ENCODE data around the gene STX16. TPM values are rescaled to one million over a fixed set of nuclear protein-coding genes. Genes with fewer than 3 reads are reported as not detected.
A peak's percentile ranks its signal among the peaks of the same experiment; 100 is the strongest.

STX16 gene
- total RNA-seq, 1 experiment from 2014 or later: 43.7 TPM

DNA sequence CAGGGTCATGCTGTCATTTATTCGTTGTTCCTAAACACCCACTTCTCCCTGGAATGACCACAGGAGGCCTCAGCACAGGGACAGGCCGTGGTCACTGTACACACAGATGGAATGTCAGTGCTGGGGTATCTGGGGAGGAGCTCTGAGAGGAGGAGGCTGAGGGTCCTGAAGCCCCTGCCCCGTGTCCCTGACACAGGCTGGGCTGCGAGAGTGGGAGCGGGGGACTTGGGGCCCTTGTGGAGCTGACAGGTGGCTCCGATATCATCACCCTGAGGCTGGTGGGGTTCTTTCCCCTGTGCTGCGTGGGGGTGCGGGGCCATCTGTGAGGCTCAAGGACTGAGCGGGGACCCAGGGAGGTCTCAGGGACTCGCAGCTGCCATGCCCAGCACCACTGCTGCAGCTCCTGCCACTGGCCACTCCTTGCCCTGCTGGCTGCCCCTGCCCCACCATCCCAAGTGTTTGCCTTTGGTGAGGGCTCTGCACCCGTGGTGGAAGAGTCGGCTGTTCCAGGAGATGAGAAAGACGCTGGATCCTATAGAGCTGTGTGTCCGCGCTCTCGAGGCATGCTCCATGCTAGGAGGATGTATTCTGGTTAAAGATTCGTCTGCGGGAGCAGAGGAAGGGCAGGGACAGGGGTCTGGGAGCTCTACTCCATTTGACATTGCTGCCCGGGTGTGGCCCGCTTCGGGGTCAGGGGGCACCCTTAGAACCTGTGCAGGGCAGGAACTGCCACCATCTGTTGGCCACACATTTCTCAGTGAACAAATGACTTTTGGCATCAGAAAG lies 60.4 kb downstream of the STX16 start:
- in situ Hi-C loops (cut with HindIII; ENCODE audit: low pct_unique_long_range_greater_than_20kb, low sequenced_read_pairs): no loop called here

DNA sequence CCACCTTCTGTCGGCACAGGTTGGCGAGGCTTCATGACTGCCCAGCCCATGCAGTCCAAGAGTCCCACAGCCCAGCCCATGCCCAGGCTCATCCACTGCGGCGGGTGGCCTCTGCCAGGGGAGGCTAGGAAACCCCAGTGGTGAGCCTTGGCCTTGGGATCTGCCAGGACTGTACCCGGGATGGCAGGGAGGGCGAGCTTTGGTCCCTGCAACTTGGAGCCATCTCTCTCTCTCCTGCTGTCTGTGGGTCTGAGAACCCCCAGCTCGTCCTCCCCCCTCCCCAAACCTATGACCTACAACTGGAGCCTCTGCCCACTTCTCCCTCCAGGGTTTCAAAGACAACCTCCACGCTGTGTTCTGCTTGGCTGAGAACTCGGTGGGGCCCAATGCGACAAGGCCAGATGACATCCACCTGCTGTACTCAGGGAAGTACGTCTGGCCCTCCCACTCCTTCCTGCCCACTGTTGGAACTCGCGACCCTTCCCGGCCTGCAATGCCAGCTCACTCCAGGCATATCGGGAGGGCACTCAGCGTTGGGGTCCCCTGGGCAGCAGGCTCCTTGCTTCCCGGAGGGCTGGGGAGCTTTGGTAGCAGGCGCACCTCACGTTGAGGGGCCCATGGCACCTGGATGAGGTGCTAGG lies 61.2 kb downstream of the STX16 start:
- in situ Hi-C loops (cut with HindIII; ENCODE audit: low pct_unique_long_range_greater_than_20kb, low sequenced_read_pairs): no loop called here
- DNase-seq (ENCODE audit: low read depth): no peak

More for the DNA sequence above, 60.4 kb downstream of the STX16 start:
- DNase-seq (ENCODE audit: low read depth): no peak

DNA sequence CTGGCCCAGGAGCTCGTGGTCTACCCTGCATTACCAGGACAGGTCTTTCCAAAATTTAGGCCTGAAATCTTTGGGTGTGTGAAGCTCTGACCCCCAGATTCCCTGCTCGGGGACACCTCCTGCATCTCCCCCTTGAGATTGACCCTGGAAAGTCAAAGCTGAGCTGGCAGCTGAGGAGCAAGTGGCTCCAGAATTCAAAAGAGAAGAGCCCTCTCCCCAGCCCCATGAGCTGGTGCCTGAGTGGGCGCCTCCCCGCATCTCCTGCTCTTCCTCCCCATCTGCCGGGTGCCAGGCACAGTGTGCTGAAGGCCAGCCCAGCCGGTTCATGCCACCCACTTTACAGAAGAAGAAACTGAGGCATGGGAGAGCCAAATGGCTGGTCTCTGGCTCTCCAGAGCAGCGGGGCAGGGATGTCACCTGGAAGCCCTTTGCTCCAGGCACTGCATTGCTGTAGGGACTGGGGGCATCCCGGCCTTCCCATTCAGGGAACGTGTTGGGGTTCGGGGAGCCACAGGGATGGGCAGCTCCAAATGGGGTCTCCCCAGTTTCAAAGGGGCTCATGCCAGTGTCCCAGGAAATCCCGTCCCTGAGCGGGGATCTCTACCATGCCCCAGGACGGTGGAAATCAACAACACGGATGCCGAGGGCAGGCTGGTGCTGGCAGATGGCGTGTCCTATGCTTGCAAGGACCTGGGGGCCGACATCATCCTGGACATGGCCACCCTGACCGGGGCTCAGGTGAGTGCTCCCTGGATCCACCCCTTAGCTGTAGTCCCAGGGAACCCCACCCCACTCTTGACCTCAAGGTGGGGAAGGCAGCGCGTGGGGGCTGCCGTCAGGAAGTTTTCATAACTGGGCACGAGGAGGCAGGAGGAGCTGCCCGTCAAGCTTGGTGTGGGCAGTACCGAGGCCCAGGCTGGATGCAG lies 62.0 kb downstream of the STX16 start:
- in situ Hi-C loops (cut with HindIII; ENCODE audit: low pct_unique_long_range_greater_than_20kb, low sequenced_read_pairs): no loop called here
- no peak for DNase-seq (ENCODE audit: low read depth)

DNA sequence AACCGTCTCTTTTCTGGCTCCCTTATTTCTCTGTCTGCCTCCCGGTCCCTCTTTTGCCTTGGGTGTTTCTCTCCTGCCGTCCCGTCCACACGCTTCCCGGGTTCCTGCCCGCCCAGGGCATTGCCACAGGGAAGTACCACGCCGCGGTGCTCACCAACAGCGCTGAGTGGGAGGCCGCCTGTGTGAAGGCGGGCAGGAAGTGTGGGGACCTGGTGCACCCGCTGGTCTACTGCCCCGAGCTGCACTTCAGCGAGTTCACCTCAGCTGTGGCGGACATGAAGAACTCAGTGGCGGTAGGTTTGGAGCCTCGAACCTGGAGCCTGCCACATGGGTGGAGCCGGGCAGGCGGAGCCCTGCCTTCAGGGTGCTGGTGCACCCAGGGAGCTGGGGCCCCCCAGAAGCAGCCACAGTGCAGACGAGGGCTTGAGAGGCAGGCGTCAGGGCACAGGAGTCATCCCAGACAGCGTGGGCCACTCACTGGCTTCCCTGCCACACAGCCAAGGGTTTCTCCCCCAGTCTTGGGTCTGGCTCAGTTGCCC lies 62.8 kb downstream of the STX16 start:
- DNase-seq (ENCODE audit: low read depth): no peak
- in situ Hi-C loops (cut with HindIII; ENCODE audit: low pct_unique_long_range_greater_than_20kb, low sequenced_read_pairs): no loop called here

DNA sequence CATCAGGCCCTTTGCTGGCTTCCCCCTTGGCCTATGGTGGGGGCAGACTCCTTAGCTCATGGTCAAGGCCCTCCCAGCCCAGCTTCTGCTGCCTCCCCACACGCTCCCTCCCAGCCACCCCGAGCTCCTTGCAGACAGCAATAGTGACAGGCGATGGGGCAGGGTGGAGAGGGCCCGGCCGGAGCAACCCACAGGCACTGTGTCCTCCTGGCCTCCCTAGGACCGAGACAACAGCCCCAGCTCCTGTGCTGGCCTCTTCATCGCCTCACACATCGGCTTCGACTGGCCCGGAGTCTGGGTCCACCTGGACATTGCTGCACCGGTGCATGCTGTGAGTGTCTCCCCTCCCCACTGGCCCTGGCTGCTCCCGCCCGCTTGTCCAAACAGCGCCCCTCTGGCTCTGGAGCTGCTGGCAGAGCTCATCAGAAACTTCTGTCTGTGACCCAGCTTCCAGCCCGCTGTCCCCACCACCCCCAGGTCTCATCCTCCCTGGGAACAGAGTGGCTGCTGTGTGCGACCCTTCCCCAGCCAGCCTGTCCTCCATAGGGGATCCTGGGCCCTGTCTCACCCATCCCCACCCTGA lies 63.3 kb downstream of the STX16 start:
- in situ Hi-C loops (cut with HindIII; ENCODE audit: low pct_unique_long_range_greater_than_20kb, low sequenced_read_pairs): no loop called here
- no peak for DNase-seq (ENCODE audit: low read depth)

DNA sequence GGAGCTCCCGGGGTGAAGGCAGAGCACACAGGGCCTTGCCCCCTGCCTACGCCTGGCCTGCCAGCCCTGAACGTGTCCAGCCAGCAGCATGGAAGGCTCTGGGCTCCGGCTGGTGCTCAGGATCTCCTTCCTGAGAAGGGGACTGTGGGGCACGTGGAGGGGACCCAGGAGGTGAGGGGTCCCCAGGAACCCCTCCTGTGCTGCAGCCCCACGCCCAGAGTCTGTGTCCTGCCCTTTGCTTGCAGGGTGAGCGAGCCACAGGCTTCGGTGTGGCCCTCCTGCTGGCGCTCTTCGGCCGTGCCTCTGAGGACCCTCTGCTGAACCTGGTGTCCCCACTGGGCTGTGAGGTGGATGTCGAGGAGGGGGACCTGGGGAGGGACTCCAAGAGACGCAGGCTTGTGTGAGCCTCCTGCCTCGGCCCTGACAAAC lies 63.9 kb downstream of the STX16 start:
- in situ Hi-C loops (cut with HindIII; ENCODE audit: low pct_unique_long_range_greater_than_20kb, low sequenced_read_pairs): no loop called here
- no peak for DNase-seq (ENCODE audit: low read depth)

DNA sequence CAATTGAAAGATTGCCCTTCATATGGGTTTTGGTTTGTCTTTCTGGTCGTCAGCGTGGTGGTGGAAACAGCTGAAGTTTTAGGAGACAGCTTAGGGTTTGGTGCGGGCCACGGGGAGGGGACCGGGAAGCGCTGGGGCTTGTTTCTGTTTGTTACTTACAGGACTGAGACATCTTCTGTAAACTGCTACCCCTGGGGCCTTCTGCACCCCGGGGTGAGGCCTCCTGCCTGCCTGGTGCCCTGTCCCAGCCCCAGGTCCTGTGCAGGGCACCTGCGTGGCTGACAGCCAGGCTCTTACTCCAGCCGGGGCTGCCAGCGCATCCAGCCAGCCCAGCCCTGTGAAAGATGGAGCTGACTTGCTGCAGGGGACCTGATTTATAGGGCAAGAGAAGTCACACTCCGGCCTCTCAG lies 64.3 kb downstream of the STX16 start:
- in situ Hi-C loops (cut with HindIII; ENCODE audit: low pct_unique_long_range_greater_than_20kb, low sequenced_read_pairs): no loop called here
- DNase-seq (ENCODE audit: low read depth): no peak

DNA sequence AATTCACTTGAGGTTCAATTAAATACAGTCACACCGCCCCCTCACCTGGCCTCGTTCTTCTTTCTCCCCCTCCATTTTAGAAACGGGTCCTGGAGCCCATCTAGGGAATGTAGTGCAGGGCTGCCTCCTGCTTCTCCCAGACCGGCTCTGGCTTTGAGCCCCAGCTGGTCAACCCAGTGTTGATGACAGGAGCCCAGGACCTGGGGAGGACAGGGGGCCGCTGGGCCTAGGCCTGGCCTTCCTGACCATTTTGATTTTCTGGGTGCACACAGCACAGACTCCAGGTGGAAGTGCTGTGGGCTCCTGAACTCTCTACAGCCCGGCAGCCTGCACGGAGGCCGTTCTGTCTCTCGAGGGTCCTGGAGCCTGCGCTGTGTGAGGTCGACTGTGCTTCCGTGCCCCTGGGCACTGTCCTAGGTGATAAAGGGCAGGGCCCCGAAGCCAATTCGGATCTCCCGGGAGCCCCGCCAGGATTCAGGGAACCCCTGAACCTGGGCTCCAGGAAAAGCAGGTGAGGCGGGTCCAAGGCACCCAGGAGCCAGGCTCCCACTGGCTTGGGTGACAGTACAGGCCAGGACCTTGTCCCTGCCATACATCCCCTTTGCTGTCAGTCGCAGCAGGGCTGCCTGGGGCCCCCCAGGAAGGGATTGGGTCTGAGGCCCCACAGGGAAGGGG lies 64.9 kb downstream of the STX16 start:
- in situ Hi-C loops (cut with HindIII; ENCODE audit: low pct_unique_long_range_greater_than_20kb, low sequenced_read_pairs): no loop called here

DNA sequence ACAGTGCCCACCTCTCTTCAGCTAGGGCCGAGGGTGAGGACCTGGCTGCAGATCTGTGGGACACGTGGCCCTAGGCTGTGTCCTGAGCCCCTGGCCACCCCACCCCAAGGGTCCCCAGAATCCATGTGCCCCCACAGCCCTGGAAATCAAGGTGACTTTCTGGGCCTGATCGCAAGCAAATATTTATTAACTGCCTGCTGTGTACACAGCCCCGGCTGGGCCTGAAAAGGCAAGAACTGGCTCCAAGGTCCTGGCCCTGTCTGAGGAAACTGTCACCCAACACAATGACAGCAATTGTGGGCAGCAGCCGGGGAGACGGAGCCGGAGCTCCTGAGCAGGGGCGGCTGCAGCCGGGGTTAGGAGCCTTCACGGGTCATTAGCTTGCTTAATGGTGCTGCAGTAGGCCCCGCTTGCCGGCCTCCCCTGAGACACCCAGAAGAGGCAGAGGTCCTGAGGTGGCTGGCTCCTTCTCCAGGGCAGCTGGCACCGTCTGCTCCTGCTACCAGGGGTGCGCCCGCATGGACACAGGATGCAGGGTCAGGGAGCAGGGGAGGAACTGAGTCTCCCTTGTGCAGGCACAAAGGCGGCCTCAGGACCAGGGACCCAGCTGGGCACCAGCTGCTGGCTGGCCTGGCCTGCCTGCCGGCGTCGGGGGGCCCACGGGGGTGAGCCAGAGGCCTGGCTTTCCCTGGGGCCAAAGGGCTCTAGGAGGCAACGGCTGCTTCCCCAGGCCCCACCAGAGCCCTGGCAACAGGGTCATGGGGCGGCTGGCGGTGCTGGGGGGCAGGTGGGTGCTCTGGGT lies 65.6 kb downstream of the STX16 start:
- peak; percentile 40 for DNase-seq (ENCODE audit: low read depth)
- in situ Hi-C loops (cut with HindIII; ENCODE audit: low pct_unique_long_range_greater_than_20kb, low sequenced_read_pairs): no loop called here

More for the DNA sequence above, 64.9 kb downstream of the STX16 start:
- DNase-seq (ENCODE audit: low read depth): no peak

DNA sequence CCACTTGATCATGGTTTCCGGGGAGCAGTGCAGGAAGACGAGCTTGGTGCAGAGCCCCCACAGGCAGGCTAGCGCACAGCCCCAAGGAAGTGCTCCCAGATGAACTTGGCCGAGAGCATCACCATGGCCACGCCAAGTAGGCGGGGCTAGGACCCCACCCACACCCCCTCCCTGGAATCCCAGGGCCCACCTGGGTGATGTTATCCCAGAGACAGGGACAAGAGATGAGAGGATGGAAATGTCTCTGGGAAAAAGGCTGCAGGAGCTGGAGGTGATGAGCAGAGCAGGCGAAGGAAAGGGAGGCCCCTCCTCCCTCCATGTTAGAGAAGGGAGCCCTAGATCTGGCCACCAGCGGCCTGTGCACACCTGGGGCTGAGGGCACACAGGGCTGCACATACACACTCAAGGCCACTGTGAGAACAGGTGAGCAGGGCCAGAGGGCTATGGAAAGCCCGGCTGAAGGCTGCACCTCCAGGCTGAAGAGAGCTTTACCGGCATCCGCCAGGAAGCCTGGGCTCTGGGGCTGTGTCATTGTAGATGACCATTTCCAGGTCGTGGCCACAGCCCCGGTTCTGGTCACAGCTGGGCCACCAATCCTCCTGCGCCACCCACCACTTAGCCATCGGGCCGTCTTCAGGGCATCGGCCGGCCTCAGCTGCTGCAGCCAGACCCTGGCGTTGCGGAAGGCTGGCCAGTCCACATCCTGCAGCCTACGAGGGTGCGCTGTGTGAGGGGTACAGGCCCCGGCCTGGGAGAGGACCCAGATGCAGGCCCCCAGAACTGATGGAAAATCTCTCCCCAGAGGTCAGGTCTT lies 66.4 kb downstream of the STX16 start:
- DNase-seq (ENCODE audit: low read depth): no peak
- in situ Hi-C loops (cut with HindIII; ENCODE audit: low pct_unique_long_range_greater_than_20kb, low sequenced_read_pairs): no loop called here

DNA sequence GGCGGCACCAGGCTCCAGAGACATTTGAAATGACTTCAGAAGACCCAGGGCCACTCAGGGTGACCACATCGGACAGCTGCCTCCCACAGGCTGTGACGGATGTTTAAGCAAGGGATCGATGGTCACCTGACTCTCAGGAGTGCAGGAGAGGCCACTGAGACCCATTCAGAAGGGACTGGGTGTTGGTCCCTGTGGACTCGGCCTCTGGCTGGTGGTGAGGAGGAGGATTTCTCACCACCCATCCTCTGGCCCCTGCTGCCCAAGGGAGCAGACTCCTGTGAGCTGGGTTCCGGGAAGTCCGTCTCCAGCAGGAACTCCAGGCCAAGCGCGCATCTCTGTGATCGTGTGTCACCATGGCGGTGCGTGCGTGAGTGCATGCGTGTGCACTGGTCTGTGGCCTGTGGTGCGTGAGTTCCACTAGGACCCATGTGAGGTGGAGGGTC lies 67.1 kb downstream of the STX16 start:
- in situ Hi-C loops (cut with HindIII; ENCODE audit: low pct_unique_long_range_greater_than_20kb, low sequenced_read_pairs): no loop called here
- DNase-seq (ENCODE audit: low read depth): no peak

DNA sequence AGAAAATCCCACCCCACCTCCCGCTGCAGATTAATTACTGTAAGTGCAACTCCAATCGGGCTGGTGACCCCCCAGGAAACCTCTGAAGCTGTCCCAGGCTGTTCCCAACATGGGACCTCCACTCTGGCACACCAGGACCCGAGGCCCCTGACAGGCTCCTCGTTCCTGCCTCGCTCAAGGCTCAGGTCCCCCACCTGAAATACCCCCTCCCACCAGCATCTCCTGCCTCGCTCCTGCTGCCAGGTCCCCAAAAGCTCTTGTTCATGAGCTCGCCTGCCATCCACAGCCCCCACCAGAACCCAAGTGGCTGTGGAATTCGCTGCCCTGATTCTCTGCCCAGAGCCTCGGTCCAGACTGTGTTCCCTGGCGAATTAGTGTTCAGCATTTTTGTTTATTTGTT lies 67.6 kb downstream of the STX16 start:
- DNase-seq (ENCODE audit: low read depth): no peak
- in situ Hi-C loops (cut with HindIII; ENCODE audit: low pct_unique_long_range_greater_than_20kb, low sequenced_read_pairs): no loop called here

DNA sequence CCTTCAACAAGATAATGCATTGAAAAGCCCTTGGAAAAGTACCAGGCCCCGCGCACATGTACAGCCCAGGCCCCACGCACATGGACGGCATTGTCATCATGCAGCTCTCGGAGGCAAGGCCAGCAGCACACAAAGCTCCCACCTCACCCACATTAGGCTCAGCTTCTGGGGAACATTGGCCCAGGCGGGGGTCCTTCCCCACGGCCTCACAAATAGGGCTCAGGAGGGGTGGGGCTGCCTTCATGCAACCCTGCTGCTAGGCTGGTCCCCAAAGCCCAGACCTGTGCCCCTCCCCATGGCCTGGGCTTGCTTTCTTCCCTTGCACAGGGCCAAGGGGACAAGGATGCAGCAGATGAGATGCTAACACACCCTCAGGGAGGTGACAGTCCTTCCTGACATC lies 68.2 kb downstream of the STX16 start:
- in situ Hi-C loops (cut with HindIII; ENCODE audit: low pct_unique_long_range_greater_than_20kb, low sequenced_read_pairs): no loop called here
- DNase-seq (ENCODE audit: low read depth): no peak

DNA sequence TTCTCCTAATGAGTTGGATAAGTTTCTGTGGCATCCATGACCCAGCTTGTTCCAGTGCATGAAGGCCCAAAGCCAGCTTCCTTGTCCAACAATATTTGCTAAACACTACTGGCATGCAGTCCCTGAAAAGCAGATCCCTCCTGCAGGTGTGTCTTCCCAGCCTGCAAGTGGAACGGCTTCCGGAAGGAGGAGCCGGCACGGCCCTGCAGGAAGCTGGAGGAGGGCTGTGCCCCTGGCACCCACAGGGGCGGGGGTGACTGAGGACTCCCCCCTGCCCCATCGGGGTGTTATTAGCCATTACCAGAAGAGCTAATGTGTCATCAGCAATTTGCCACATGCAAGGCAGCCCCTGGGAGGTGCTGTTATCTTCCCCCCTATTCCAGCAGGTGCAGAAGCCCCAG lies 68.9 kb downstream of the STX16 start:
- in situ Hi-C loops (cut with HindIII; ENCODE audit: low pct_unique_long_range_greater_than_20kb, low sequenced_read_pairs): no loop called here
- no peak for DNase-seq (ENCODE audit: low read depth)

DNA sequence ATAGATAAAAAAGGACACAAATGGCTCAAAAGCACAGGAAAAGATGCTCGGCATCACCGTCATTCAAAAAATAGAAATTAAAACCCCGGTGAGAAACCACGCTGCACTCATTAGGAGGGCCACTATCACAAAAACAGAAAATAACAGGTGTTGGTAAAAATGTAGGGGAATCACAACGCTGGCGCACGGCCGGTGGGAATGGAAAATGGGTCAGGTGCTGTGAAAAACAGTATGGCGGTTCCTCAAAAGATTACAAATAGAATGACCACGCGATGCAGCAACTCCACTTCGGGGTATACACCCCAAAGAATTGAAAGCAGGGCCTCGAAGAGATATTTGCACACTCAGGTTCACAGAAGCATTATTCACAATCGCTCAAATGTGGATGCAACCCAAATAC lies 69.8 kb downstream of the STX16 start:
- in situ Hi-C loops (cut with HindIII; ENCODE audit: low pct_unique_long_range_greater_than_20kb, low sequenced_read_pairs): no loop called here
- no peak for DNase-seq (ENCODE audit: low read depth)

All from Caki2 (cell line).